ENCODE measurements around the gene STOX2. TPM values are rescaled to one million over a fixed set of nuclear protein-coding genes. Genes with fewer than 3 reads are reported as not detected.

The STOX2 gene
- total and polyA plus RNA-seq, 2 of the 8 experiments (the other 6 are each of a cell fraction or from before 2014, with no cell fraction given) = 5.5 to 20.0 TPM

GRCh38 chr4:184056877-184057276 lies 151.8 kb downstream of the STOX2 start:
- CTCF ChIA-PET (ENCODE audit: partially characterized antibody) = interaction anchor here (1.1 kb wide), 1 partner anchor 113 kb away, joined by 3 read pairs; no protein-coding TSS in a partner anchor

More at GRCh38 chr4:184056877-184057276, 151.8 kb downstream of the STOX2 start:
- Histone ChIP-seq H3K4me1 (replicated peaks in 1 of 4; ENCODE audit: control insufficient read depth in 3 of 4, insufficient read depth in 4 of 4, low read length in 3 of 4) (peaks cover 0 to 6% (median 3%) of the 10 kb centered on the region in 4 experiments; a peak in 5 of 7 replicates), H3K14ac (ENCODE audit: insufficient read length) (no peak overlapping the region), H3K18ac (ENCODE audit: extremely low read depth, low read length) (no peak overlapping the region), H3K23me2 (ENCODE audit: low read depth, low read length) (no peaks in the 10 kb centered on the region), H2BK15ac (ENCODE audit: low read length) (no peak overlapping the region), H2BK120ac (replicated peaks; ENCODE audit: low read depth, low read length) (no peak overlapping the region), H3K27ac (ENCODE audit: low read depth, low read length) (no peak overlapping the region), H3K79me1 (ENCODE audit: low read depth, low read length) (no peaks in the 10 kb centered on the region), H3K56ac (replicated peaks; ENCODE audit: insufficient read length, low read depth, low read length) (no peak overlapping the region), H2BK20ac (ENCODE audit: low read length) (no peak overlapping the region), H3K79me2 (ENCODE audit: control insufficient read depth in 1 of 2, insufficient read depth in 2 of 2, low read length in 2 of 2) (no peaks in the 10 kb centered on the region), H3K27me3 (replicated peaks in 1 of 4; ENCODE audit: control insufficient read depth in 3 of 4, extremely low read depth in 1 of 4, insufficient read depth in 3 of 4, low read length in 3 of 4) (peaks cover 0 to 1% (median 0%) of the 10 kb centered on the region in 4 experiments; a peak in 1 of 7 replicates), H2BK5ac (ENCODE audit: low read depth, low read length) (no peak overlapping the region), H3K36me3 (ENCODE audit: control insufficient read depth in 2 of 4, insufficient read depth in 4 of 4, low read length in 3 of 4) (no peaks in the 10 kb centered on the region), H4K5ac (ENCODE audit: insufficient read length, low read depth, low read length) (no peak overlapping the region), H3K9ac (replicated peaks in 1 of 4; ENCODE audit: extremely low read depth in 1 of 4, low read depth in 3 of 4, low read length in 3 of 4) (no peak overlapping the region), H2BK12ac (ENCODE audit: low read depth, low read length) (no peak overlapping the region), H3K9me3 (ENCODE audit: insufficient read depth in 2 of 2, low read depth in 1 of 2, low read length in 1 of 2) (no peaks in the 10 kb centered on the region), H3K4ac (replicated peaks; ENCODE audit: insufficient read length, low read depth, low read length) (no peak overlapping the region), H3K4me2 (ENCODE audit: insufficient read depth in 1 of 2, low read depth in 2 of 2, low read length in 2 of 2) (no peak overlapping the region), H4K20me1 (replicated peaks in 1 of 2; ENCODE audit: control insufficient read depth in 1 of 2, insufficient read depth in 2 of 2, low read length in 2 of 2) (no peaks in the 10 kb centered on the region), H4K8ac (ENCODE audit: extremely low read depth, insufficient read depth, low read length) (peak overlapping the region; percentile 39; the same call in 1 of the 2 replicates), H3K23ac (ENCODE audit: insufficient read length) (no peak overlapping the region), H2AFZ (ENCODE audit: low read length) (peak overlapping the region; percentile 44; the same call in 1 of the 2 replicates), H2AK5ac (ENCODE audit: low read depth, low read length) (no peak overlapping the region), H4K91ac (replicated peaks; ENCODE audit: insufficient read length, low read length) (no peak overlapping the region), H3K4me3 (ENCODE audit: extremely low read depth in 1 of 4, insufficient read depth in 2 of 4, low read depth in 3 of 4, low read length in 4 of 4) (no peak overlapping the region)
- FAIRE-seq (no peak), DNase-seq (ENCODE audit: low read depth in 1 of 2, low spot score in 2 of 2) (no peak)
- 80% methylated on average over 14 of the region's 14 CpGs; no CpG with 5 or more reads in 1 of the 2 experiments for WGBS, 2 experiments (ENCODE audit: extremely low coverage in 1 of 2, insufficient coverage in 1 of 2, insufficient read length in 1 of 2, insufficient replicate concordance in 2 of 2, low coverage in 1 of 2, low lambda C conversion rate in 2 of 2, missing lambda C conversion rate in 1 of 2)
- POLR2A ChIA-PET (ENCODE audit: partially characterized antibody) = no interaction called here
- no peak for TF ChIP-seq KDM5A (IDR thresholded peaks at IDR 0.05; ENCODE audit: low read length)
- peak; percentile 54 for TF ChIP-seq MAFK (IDR thresholded peaks at IDR 0.05; ENCODE audit: low read depth, low read length)
- no peak for TF ChIP-seq USF2 (IDR thresholded peaks at IDR 0.05; ENCODE audit: low read length)
